IMR-90 (cell line): ENCODE data around the gene SINHCAF. TPM values are rescaled to one million over a fixed set of nuclear protein-coding genes. Genes with fewer than 3 reads are reported as not detected.

Experiments
- ATAC-seq: fragments of 200-7000 bp; cut with Tn5 transposase; 2 replicates; pipeline ENCODE4 v1.9.1; 2020; ENCODE audit warnings: low read depth, mild to moderate bottlenecking, moderate library complexity
- BruUV-seq: library from RNA; stranded (reverse); fragments of 400-500 nt; replicated peaks from 2 replicates; lab custom pipeline; 2021; lab: Mats Ljungman, UMichigan
- CTCF ChIA-PET: fragments of 300-600 bp; formaldehyde crosslinking; extraction: SDS; loops from one replicate; lab custom pipeline; 2021; ENCODE audit warnings: antibody characterized with exemption; lab: Yijun Ruan, JAX
- POLR2A ChIA-PET: fragments of 300-600 bp; sonication (Branson Sonifier 250); formaldehyde crosslinking; loops from one replicate; lab custom pipeline; 2022; ENCODE audit warnings: antibody characterized with exemption; ENCODE audit not compliant: unreplicated experiment; lab: Charles Lee
- DNase-seq: peaks from one replicate; pipeline ENCODE4 v3.0.0; 2013
- H2AFZ ChIP-seq: replicated peaks from 2 replicates; pipeline ENCODE3; 2013; ENCODE audit warnings: low read length, mild to moderate bottlenecking; ENCODE audit not compliant: poor library complexity
- H2AK5ac ChIP-seq: 2 replicates; pipeline ENCODE4 v1.6.1; 2013; ENCODE audit warnings: low read depth, low read length, inconsistent platforms
- H2AK9ac ChIP-seq: replicated peaks from 2 replicates; pipeline ENCODE3; 2013; ENCODE audit warnings: mild to moderate bottlenecking, low read depth, low read length, moderate library complexity; ENCODE audit not compliant: poor library complexity
- H2BK120ac ChIP-seq: 2 replicates; pipeline ENCODE4 v1.6.1; 2013; ENCODE audit warnings: low read depth, low read length, inconsistent platforms
- H2BK15ac ChIP-seq: 3 replicates; pipeline ENCODE4 v1.6.1; 2013; ENCODE audit warnings: low read depth, low read length, inconsistent platforms
- H2BK20ac ChIP-seq: 2 replicates; pipeline ENCODE4 v1.6.1; 2013; ENCODE audit warnings: low read depth, mild to moderate bottlenecking, inconsistent platforms, low read length, moderate library complexity
- H2BK5ac ChIP-seq: 2 replicates; pipeline ENCODE4 v1.6.1; 2013; ENCODE audit warnings: mild to moderate bottlenecking, low read depth, low read length, inconsistent platforms; ENCODE audit not compliant: poor library complexity, severe bottlenecking
- H3K14ac ChIP-seq: replicated peaks from 2 replicates; pipeline ENCODE4 v1.6.1; 2013; ENCODE audit warnings: low read depth, low read length, inconsistent platforms
- H3K18ac ChIP-seq: 2 replicates; pipeline ENCODE4 v1.6.1; 2013; ENCODE audit warnings: low read depth, low read length, control low read depth
- H3K23ac ChIP-seq: 2 replicates; pipeline ENCODE4 v1.6.1; 2013; ENCODE audit warnings: low read depth, low read length, inconsistent platforms
- H3K27ac ChIP-seq: 2 replicates; pipeline ENCODE4 v1.5.1; 2013; ENCODE audit warnings: mild to moderate bottlenecking, control low read depth, low read length; ENCODE audit not compliant: insufficient read depth
- H3K27me3 ChIP-seq: 2 replicates; pipeline ENCODE4 v1.6.1; 2013; ENCODE audit warnings: low read length; ENCODE audit not compliant: control insufficient read depth, insufficient read depth
- H3K36me3 ChIP-seq: 2 replicates; pipeline ENCODE4 v1.6.1; 2013; ENCODE audit warnings: low read length, mixed read lengths; ENCODE audit not compliant: control insufficient read depth, insufficient read depth
- H3K4ac ChIP-seq: 2 replicates; pipeline ENCODE4 v1.6.1; 2013; ENCODE audit warnings: low read depth, low read length, inconsistent platforms
- H3K4me1 ChIP-seq: 2 replicates; pipeline ENCODE4 v1.6.1; 2013; ENCODE audit warnings: low read length, mixed read lengths; ENCODE audit not compliant: control insufficient read depth, insufficient read depth
- H3K4me2 ChIP-seq: 2 replicates; pipeline ENCODE4 v1.6.1; 2013; ENCODE audit warnings: low read depth, mild to moderate bottlenecking, control low read depth, low read length, moderate library complexity
- H3K4me3 ChIP-seq: 2 replicates; pipeline ENCODE4 v1.5.1; 2013; ENCODE audit warnings: low read depth, mild to moderate bottlenecking, control low read depth, low read length, moderate library complexity; ENCODE audit not compliant: insufficient read depth
- H3K56ac ChIP-seq: 2 replicates; pipeline ENCODE4 v1.6.1; 2013; ENCODE audit warnings: low read length, inconsistent platforms; ENCODE audit not compliant: insufficient read depth; ENCODE audit errors: extremely low read depth
- H3K79me1 ChIP-seq, 2 experiments: 2 replicates each; pipeline ENCODE4 v1.6.1; 2013; ENCODE audit warnings: low read length in 2 of 2, inconsistent platforms in 1 of 2, low read depth in 1 of 2
- H3K9ac ChIP-seq: 2 replicates; pipeline ENCODE4 v1.6.1; 2013; ENCODE audit warnings: low read depth, low read length, control low read depth
- H3K9me1 ChIP-seq: 2 replicates; pipeline ENCODE4 v1.6.1; 2013; ENCODE audit warnings: low read length, inconsistent platforms; ENCODE audit not compliant: insufficient read depth
- H3K9me3 ChIP-seq: 2 replicates; pipeline ENCODE4 v1.6.1; 2013; ENCODE audit warnings: low read length; ENCODE audit not compliant: control insufficient read depth, insufficient read depth
- H4K20me1 ChIP-seq: 2 replicates; pipeline ENCODE4 v1.6.1; 2013; ENCODE audit warnings: low read length, inconsistent platforms; ENCODE audit not compliant: insufficient read depth
- H4K5ac ChIP-seq: 2 replicates; pipeline ENCODE4 v1.6.1; 2013; ENCODE audit warnings: mild to moderate bottlenecking, low read depth, low read length, control low read depth
- H4K8ac ChIP-seq, 2 experiments: 2 replicates each; pipeline ENCODE4 v1.6.1; 2013; ENCODE audit warnings: low read depth in 2 of 2, low read length in 2 of 2, control low read depth in 1 of 2, inconsistent platforms in 1 of 2
- H4K91ac ChIP-seq: 2 replicates; pipeline ENCODE4 v1.6.1; 2013; ENCODE audit warnings: low read depth, low read length, inconsistent platforms; ENCODE audit not compliant: insufficient read depth
- BHLHE40 ChIP-seq: fragments of 150-350 bp; IDR thresholded peaks from 2 replicates; pipeline ENCODE4 v1.6.1; 2016; ENCODE audit warnings: mild to moderate bottlenecking, low read depth, low read length
- CEBPB ChIP-seq: IDR thresholded peaks from 2 replicates; pipeline ENCODE4 v1.6.1; 2012; ENCODE audit warnings: low read depth, low read length, improper control_type of control experiment
- FOS ChIP-seq: fragments of 150-350 bp; IDR thresholded peaks from 2 replicates; pipeline ENCODE4 v1.6.1; 2016; ENCODE audit warnings: low read depth, low read length
- MAZ ChIP-seq: IDR thresholded peaks from 2 replicates; pipeline ENCODE4 v1.6.1; 2012; ENCODE audit warnings: low read depth, mild to moderate bottlenecking, low read length, improper control_type of control experiment, moderate library complexity, borderline replicate concordance
- MXI1 ChIP-seq: IDR thresholded peaks from 2 replicates; pipeline ENCODE4 v1.6.1; 2012; ENCODE audit warnings: low read depth, mild to moderate bottlenecking, low read length, moderate library complexity, borderline replicate concordance
- NFE2L2 ChIP-seq: fragments of 150-350 bp; IDR thresholded peaks from 2 replicates; pipeline ENCODE4 v1.6.1; 2016; ENCODE audit warnings: low read depth, mild to moderate bottlenecking, low read length
- POLR2A ChIP-seq: IDR thresholded peaks from 2 replicates; pipeline ENCODE4 v1.6.1; 2012; ENCODE audit warnings: mild to moderate bottlenecking, low read depth, low read length
- RAD21 ChIP-seq: IDR thresholded peaks from 2 replicates; pipeline ENCODE4 v1.6.1; 2012; ENCODE audit warnings: low read length, improper control_type of control experiment
- RFX5 ChIP-seq: IDR thresholded peaks from 2 replicates; pipeline ENCODE4 v1.8.0; 2012; ENCODE audit warnings: low read depth, mild to moderate bottlenecking, low read length, moderate library complexity
- SMC3 ChIP-seq: fragments of 150-350 bp; IDR thresholded peaks from 2 replicates; pipeline ENCODE4 v1.6.1; 2016; ENCODE audit warnings: low read depth, mild to moderate bottlenecking, antibody characterized with exemption, low read length, moderate library complexity
- USF2 ChIP-seq: fragments of 150-350 bp; IDR thresholded peaks from 2 replicates; pipeline ENCODE4 v1.6.1; 2017; ENCODE audit warnings: mild to moderate bottlenecking, antibody characterized with exemption, low read length, low read depth
- WGBS, 2 experiments: methylation state at CpG; one replicate each; pipeline versions ENCODE4 v1.1.5 to v1.1.7; 2013; ENCODE audit warnings: missing lambda C conversion rate in 2 of 2; ENCODE audit not compliant: insufficient read length in 1 of 2; ENCODE audit errors: extremely low coverage in 2 of 2; 5-methylcytosine and 5-hydroxymethylcytosine counted together
- dilution Hi-C: fragments of 300-500 bp; cut with HindIII; formaldehyde crosslinking; loops from one replicate; pipeline ENCODE4 v1.14.3; 2018; ENCODE audit warnings: low sequenced_read_pairs; ENCODE audit not compliant: unreplicated experiment
- in situ Hi-C: fragments of 300-500 bp; cut with MboI; formaldehyde crosslinking; loops from 3 replicates; pipeline ENCODE4 v1.14.3; 2019; ENCODE audit warnings: low sequenced_read_pairs, inconsistent platforms, mixed read lengths
- intact Hi-C: fragments of 100-400 bp; cut with micrococcal nuclease; formaldehyde crosslinking; loops from 2 replicates; pipeline ENCODE4 v1.10.0; 2022
- polyA plus RNA-seq, 3 experiments: library from polyadenylated mRNA; depleted of rRNA; stranded (reverse); fragments of >200 nt; gene quantifications; 2 replicates each; pipeline ENCODE4 v1.2.3, GENCODE V29; 2012; ENCODE audit warnings: low replicate concordance in 1 of 3
- total RNA-seq: library from RNA; depleted of rRNA; stranded (reverse); fragments of >200 nt; gene quantifications from 2 replicates; pipeline ENCODE4 v1.2.3, GENCODE V29; 2012
- TF ChIP-seq, protein P1 (sequence below): fragments of 150-350 bp; IDR thresholded peaks from 2 replicates; pipeline ENCODE4 v1.6.1; 2016; ENCODE audit warnings: low read depth, mild to moderate bottlenecking, low read length, moderate library complexity, borderline replicate concordance

SINHCAF gene
- total and polyA plus RNA-seq, 2 of the 4 experiments (the other 2 are of a cell fraction), result 21.6 to 30.8 TPM

DNA sequence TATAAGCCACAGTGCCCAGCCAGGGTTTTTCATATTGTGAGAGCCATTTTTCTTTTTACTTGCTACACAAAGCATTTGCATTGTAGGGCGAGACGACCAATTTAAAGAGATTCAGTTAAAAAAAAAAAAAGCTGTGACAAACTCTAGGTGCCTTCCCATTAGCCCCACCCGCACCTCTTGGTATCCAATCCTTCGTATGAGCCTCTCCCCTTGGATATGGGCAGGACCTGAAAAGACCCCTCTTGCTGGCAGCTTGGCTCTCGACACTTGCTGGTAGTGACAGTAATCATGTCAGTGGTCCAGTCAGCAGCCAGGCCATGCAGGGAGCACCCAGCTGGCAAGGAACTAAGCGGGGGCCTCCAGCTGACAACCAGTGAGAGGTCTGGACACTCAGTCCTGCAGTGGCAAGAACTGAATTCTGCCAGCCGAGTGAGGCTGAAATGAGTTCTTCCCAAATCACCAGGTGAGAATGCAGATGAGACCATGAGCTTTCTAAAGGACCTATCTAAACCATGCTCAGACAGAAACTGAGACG, 46.5 kb downstream of the SINHCAF start:
- Histone ChIP-seq H2BK15ac (no peak overlapping the region), H4K20me1 (no peaks in the 10 kb centered on the region), H3K4ac (no peak overlapping the region), H3K23ac (no peak overlapping the region), H4K91ac (no peak overlapping the region), H2AFZ (no peak overlapping the region), H2BK120ac (no peak overlapping the region), H2BK5ac (no peak overlapping the region), H3K4me3 (no peak overlapping the region), H3K9ac (no peak overlapping the region), H4K5ac (no peak overlapping the region), H3K18ac (no peak overlapping the region), H4K8ac (no peak overlapping the region), H3K9me1 (peaks cover 3% of the 10 kb centered on the region; the same call in 1 of the 2 replicates), H2AK9ac (no peak overlapping the region), H3K27me3 (no peaks in the 10 kb centered on the region), H3K9me3 (no peaks in the 10 kb centered on the region), H3K4me2 (no peak overlapping the region), H3K14ac (no peak overlapping the region), H3K56ac (no peak overlapping the region), H3K36me3 (peaks cover 3% of the 10 kb centered on the region; the same call in 1 of the 2 replicates), H2BK20ac (no peak overlapping the region), H2AK5ac (no peak overlapping the region), H3K4me1 (no peaks in the 10 kb centered on the region), H3K79me1 (no peaks in the 10 kb centered on the region), H3K27ac (no peak overlapping the region)
- 80% methylated on average over 1 of the region's 8 CpGs; no CpG with 5 or more reads in 1 of the 2 experiments for WGBS, 2 experiments
- intact Hi-C loops, result loop anchor here (10.0 kb wide), 1 partner anchor 435 kb away; no protein-coding TSS in a partner anchor
- in situ Hi-C loops, result no loop called here
- dilution Hi-C loops, result no loop called here
- POLR2A ChIA-PET, result no interaction called here
- TF ChIP-seq, protein P1, sequence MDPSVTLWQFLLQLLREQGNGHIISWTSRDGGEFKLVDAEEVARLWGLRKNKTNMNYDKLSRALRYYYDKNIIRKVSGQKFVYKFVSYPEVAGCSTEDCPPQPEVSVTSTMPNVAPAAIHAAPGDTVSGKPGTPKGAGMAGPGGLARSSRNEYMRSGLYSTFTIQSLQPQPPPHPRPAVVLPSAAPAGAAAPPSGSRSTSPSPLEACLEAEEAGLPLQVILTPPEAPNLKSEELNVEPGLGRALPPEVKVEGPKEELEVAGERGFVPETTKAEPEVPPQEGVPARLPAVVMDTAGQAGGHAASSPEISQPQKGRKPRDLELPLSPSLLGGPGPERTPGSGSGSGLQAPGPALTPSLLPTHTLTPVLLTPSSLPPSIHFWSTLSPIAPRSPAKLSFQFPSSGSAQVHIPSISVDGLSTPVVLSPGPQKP, result no peak
- no peak for TF ChIP-seq BHLHE40
- no peak for TF ChIP-seq USF2
- no peak for TF ChIP-seq RFX5
- no peak for TF ChIP-seq MAZ
- TF ChIP-seq CEBPB, result no peak
- TF ChIP-seq FOS, result no peak
- TF ChIP-seq SMC3, result no peak
- no peak for TF ChIP-seq RAD21
- no peak for TF ChIP-seq NFE2L2
- TF ChIP-seq MXI1, result no peak
- TF ChIP-seq POLR2A, result no peak
- no peak for DNase-seq
- CTCF ChIA-PET, result interaction anchor here (1.0 kb wide), 1 partner anchor 10 kb away, joined by 3 read pairs; no protein-coding TSS in a partner anchor
- BruUV-seq, result no TSS peak
- no peak for ATAC-seq
